Esophagus muscularis mucosa (tissue), 4 donors: ENCODE measurements around the gene PTPN14. TPM values are rescaled to one million over a fixed set of nuclear protein-coding genes. Genes with fewer than 3 reads are reported as not detected.
A peak's percentile ranks its signal among the peaks of the same experiment; 100 is the strongest.

Experiments used
- DNase-seq: peaks from one replicate; pipeline ENCODE4 v3.0.0-alpha.2; 2017; ENCODE audit errors: extremely low spot score
- H3K27ac ChIP-seq, 4 donors: fragments of 200-600 bp; sonication (generic); replicated peaks in 1 of 4; 1 replicate in 3 of 4; 2 replicates in 1 of 4; pipeline ENCODE4 v1.5.1; 2016 to 2019; ENCODE audit warnings: mild to moderate bottlenecking in 1 of 4
- H3K27me3 ChIP-seq, 4 donors: fragments of 200-600 bp; sonication (generic); one replicate each; pipeline versions ENCODE4 v1.5.1 to v1.6.0; 2016 to 2019
- H3K36me3 ChIP-seq, 4 donors: fragments of 200-600 bp; sonication (generic); one replicate each; pipeline ENCODE4 v1.5.1; 2016 to 2019
- H3K4me1 ChIP-seq, 4 donors: fragments of 200-600 bp; sonication (generic); one replicate each; pipeline ENCODE4 v1.5.1; 2016 to 2019
- H3K4me3 ChIP-seq, 4 donors: fragments of 200-600 bp; sonication (generic); 1 replicate in 2 of 4; 2 replicates in 2 of 4; pipeline ENCODE4 v1.5.1; 2016 to 2019; ENCODE audit warnings: mild to moderate bottlenecking in 4 of 4, moderate library complexity in 1 of 4
- H3K9me3 ChIP-seq, 4 donors: fragments of 200-600 bp; sonication (generic); 1 replicate in 3 of 4; 2 replicates in 1 of 4; pipeline ENCODE4 v1.5.1; 2016 to 2019
- CTCF ChIP-seq, 3 experiments: fragments of 200-600 bp in 2 of 3; fragments of 450-650 bp in 1 of 3; sonication (generic) in 2 of 3; IDR thresholded peaks; one replicate each; pipeline ENCODE4 v1.5.1; 2017 to 2019; ENCODE audit warnings: antibody characterized with exemption in 3 of 3, mild to moderate bottlenecking in 2 of 3, moderate library complexity in 1 of 3
- EP300 ChIP-seq: sonication (generic); formaldehyde crosslinking; IDR thresholded peaks from one replicate; pipeline ENCODE4 v1.6.1; 2017; ENCODE audit warnings: antibody characterized with exemption
- POLR2A ChIP-seq: fragments of 450-650 bp; IDR thresholded peaks from one replicate; pipeline ENCODE4 v1.6.1; 2017; ENCODE audit warnings: antibody characterized with exemption, moderate library complexity, mild to moderate bottlenecking, low read depth
- POLR2AphosphoS5 ChIP-seq, 2 donors: sonication (generic); formaldehyde crosslinking; IDR thresholded peaks; one replicate each; pipeline ENCODE4 v1.6.1; 2017; ENCODE audit warnings: antibody characterized with exemption in 2 of 2
- WGBS: methylation state at CpG from one replicate; pipeline ENCODE4 v1.1.5; 2018; 5-methylcytosine and 5-hydroxymethylcytosine counted together
- intact Hi-C: fragments of 100-400 bp; cut with DNase I; formaldehyde crosslinking; loops from one replicate; pipeline ENCODE4 v1.15.1; 2023
- total RNA-seq, 4 donors: library from RNA; depleted of rRNA; stranded (reverse); fragments of >200 nt; gene quantifications; one replicate each; pipeline versions ENCODE4 v1.1.0 to v1.2.1, GENCODE V29; 2016

PTPN14 gene
- total RNA-seq, 4 donors from 2014 or later = 48.5 to 108 (median 69.1) TPM

GRCh38 chr1:214548988-214549387 is 2.4 kb downstream of the PTPN14 start:
- DNase-seq = peak; percentile 80
- Histone ChIP-seq H3K4me3 (peak overlapping the region; percentile 67 to 91 (median 80)), H3K4me1 (peaks cover 26 to 79% (median 58%) of the 10 kb centered on the region in 4 donors), H3K27me3 (no peaks in the 10 kb centered on the region), H3K36me3 (no peaks in the 10 kb centered on the region), H3K27ac (peak overlapping the region; percentile 93 to 99 (median 97)), H3K9me3 (no peaks in the 10 kb centered on the region)
- peak in 1 of 2 donors; percentile 70 for TF ChIP-seq POLR2AphosphoS5 (IDR thresholded peaks at IDR 0.05)
- no peak for TF ChIP-seq POLR2A
- WGBS = 31% methylated on average over 2 of the region's 2 CpGs
- intact Hi-C loops = no loop called here

- no peaks in the 10 kb centered on the region for H3K9me3 ChIP-seq
- DNase-seq = no peak
- H3K4me3 ChIP-seq = peak overlapping the region in 3 of 4 donors; percentile 67 to 84 (median 77)
- no peaks in the 10 kb centered on the region for H3K27me3 ChIP-seq
- TF ChIP-seq POLR2A (no peak), POLR2AphosphoS5 (IDR thresholded peaks at IDR 0.05) (no peak), CTCF (IDR thresholded peaks at IDR 0.05) (no peak), EP300 (no peak)
- H3K36me3 ChIP-seq = no peaks in the 10 kb centered on the region
- 89% methylated on average over 4 of the region's 4 CpGs for WGBS
- peaks cover 26 to 84% (median 60%) of the 10 kb centered on the region in 4 donors for H3K4me1 ChIP-seq
- intact Hi-C loops = no loop called here
- H3K27ac ChIP-seq = peak overlapping the region; percentile 93 to 99 (median 97)
Measured at GRCh38 chr1:214548271-214548670, 3.1 kb downstream of the PTPN14 start.

- Histone ChIP-seq H3K27ac (peak overlapping the region in 1 of 4 donors; percentile 12), H3K36me3 (no peaks in the 10 kb centered on the region), H3K9me3 (no peaks in the 10 kb centered on the region), H3K27me3 (no peaks in the 10 kb centered on the region), H3K4me3 (peak overlapping the region in 1 of 4 donors; percentile 7), H3K4me1 (peaks cover 29 to 84% (median 62%) of the 10 kb centered on the region in 4 donors)
- intact Hi-C loops = no loop called here
- no peak for TF ChIP-seq CTCF (IDR thresholded peaks at IDR 0.05)
- TF ChIP-seq POLR2A = no peak
- TF ChIP-seq EP300 = no peak
- TF ChIP-seq POLR2AphosphoS5 (IDR thresholded peaks at IDR 0.05) = no peak
- no peak for DNase-seq
Measured at GRCh38 chr1:214547747-214548146, 3.7 kb downstream of the PTPN14 start.

GRCh38 chr1:214546886-214547641 is 4.3 kb downstream of the PTPN14 start:
- no peaks in the 10 kb centered on the region for H3K27me3 ChIP-seq
- no peaks in the 10 kb centered on the region for H3K36me3 ChIP-seq
- TF ChIP-seq POLR2A = no peak
- TF ChIP-seq CTCF (IDR thresholded peaks at IDR 0.05) = no peak
- no peak for TF ChIP-seq POLR2AphosphoS5 (IDR thresholded peaks at IDR 0.05)
- TF ChIP-seq EP300 = no peak
- no peak for DNase-seq
- peaks cover 36 to 84% (median 64%) of the 10 kb centered on the region in 4 donors for H3K4me1 ChIP-seq
- H3K9me3 ChIP-seq = no peaks in the 10 kb centered on the region
- intact Hi-C loops = no loop called here
- peak overlapping the region in 1 of 4 donors; percentile 7 for H3K4me3 ChIP-seq
- peak overlapping the region in 3 of 4 donors; percentile 9 to 18 (median 13) for H3K27ac ChIP-seq
- WGBS = 78% methylated on average over 6 of the region's 6 CpGs

GRCh38 chr1:214546084-214546483 is 5.3 kb downstream of the PTPN14 start:
- H3K4me1 ChIP-seq = peaks cover 44 to 92% (median 73%) of the 10 kb centered on the region in 4 donors
- peak overlapping the region in 1 of 4 donors; percentile 13 for H3K27ac ChIP-seq
- WGBS = 86% methylated on average over 4 of the region's 4 CpGs
- H3K36me3 ChIP-seq = no peaks in the 10 kb centered on the region
- no peak overlapping the region for H3K4me3 ChIP-seq
- no peaks in the 10 kb centered on the region for H3K9me3 ChIP-seq
- H3K27me3 ChIP-seq = no peaks in the 10 kb centered on the region
- TF ChIP-seq POLR2AphosphoS5 (IDR thresholded peaks at IDR 0.05) (no peak), CTCF (IDR thresholded peaks at IDR 0.05) (no peak), EP300 (no peak), POLR2A (no peak)
- no peak for DNase-seq
- intact Hi-C loops = no loop called here
